OCI-LY7 (cell line): ENCODE results near the gene ERP44.

Experiments used
- CTCF ChIP-seq: fragments of 200-600 bp; sonication (generic); conservative IDR thresholded peaks from 2 replicates; pipeline ENCODE4 v1.5.1; 2014; ENCODE audit warnings: mild to moderate bottlenecking, antibody characterized with exemption, low read length, moderate library complexity, mixed read lengths
- EZH2phosphoT487 ChIP-seq: fragments of 200-600 bp; sonication (generic); IDR thresholded peaks from 2 replicates; pipeline ENCODE4 v1.6.1; 2018; ENCODE audit warnings: low read depth, borderline replicate concordance, mild to moderate bottlenecking, mixed run types, antibody characterized with exemption, low read length, moderate library complexity, mixed read lengths

- TF ChIP-seq CTCF (no peak), EZH2phosphoT487 (no peak)
Observed at GRCh38 chr9:100049551-100049950, 49.2 kb downstream of the ERP44 start.
